ENCODE measurements around the gene MSL3.

The MSL3 gene, protein sequence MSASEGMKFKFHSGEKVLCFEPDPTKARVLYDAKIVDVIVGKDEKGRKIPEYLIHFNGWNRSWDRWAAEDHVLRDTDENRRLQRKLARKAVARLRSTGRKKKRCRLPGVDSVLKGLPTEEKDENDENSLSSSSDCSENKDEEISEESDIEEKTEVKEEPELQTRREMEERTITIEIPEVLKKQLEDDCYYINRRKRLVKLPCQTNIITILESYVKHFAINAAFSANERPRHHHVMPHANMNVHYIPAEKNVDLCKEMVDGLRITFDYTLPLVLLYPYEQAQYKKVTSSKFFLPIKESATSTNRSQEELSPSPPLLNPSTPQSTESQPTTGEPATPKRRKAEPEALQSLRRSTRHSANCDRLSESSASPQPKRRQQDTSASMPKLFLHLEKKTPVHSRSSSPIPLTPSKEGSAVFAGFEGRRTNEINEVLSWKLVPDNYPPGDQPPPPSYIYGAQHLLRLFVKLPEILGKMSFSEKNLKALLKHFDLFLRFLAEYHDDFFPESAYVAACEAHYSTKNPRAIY

GRCh38 chrX:11757719-11758399 is at the start of gene MSL3:
MSL3 (plus strand) TSS chrX:11758237; CDS start chrX:11758264, 27 bp downstream.
- peak within 1 kb of the TSS; percentile 83 for H3K4me3 ChIP-seq (ENCODE audit: low read depth, low read length)
- no peak for TF ChIP-seq CTCF (IDR thresholded peaks at IDR 0.05; ENCODE audit: low read depth, low read length)
- peak; percentile 61 for DNase-seq (ENCODE audit: low read depth, low spot score)
- in situ Hi-C loops (cut with HindIII; ENCODE audit: low sequenced_read_pairs): no loop called here

DNA sequence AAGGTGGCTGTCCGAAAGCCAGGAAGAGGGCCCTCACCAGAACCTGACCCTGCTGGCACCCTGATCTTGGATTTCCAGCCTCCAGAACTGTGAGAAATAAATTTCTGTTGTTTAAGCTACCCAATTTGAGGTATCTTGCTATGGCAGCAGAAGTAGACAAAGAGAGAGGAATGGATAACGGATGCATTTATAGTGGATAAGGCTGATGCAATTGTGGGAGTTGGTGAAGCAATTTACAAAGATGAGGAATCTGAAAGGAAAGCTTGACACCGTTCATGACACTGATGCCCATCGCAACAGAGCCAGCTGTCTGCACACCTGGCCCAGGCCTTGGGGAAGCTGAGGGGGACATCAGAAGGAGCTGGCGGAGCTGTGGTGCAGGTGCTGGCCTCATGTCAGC is 35.7 kb upstream of the MSL3 start:
- H3K4me3 ChIP-seq (ENCODE audit: low read depth, low read length): no peak overlapping the region
- in situ Hi-C loops (cut with HindIII; ENCODE audit: low sequenced_read_pairs): no loop called here
- no peak for TF ChIP-seq CTCF (IDR thresholded peaks at IDR 0.05; ENCODE audit: low read depth, low read length)
- DNase-seq (ENCODE audit: low read depth, low spot score): no peak

DNA sequence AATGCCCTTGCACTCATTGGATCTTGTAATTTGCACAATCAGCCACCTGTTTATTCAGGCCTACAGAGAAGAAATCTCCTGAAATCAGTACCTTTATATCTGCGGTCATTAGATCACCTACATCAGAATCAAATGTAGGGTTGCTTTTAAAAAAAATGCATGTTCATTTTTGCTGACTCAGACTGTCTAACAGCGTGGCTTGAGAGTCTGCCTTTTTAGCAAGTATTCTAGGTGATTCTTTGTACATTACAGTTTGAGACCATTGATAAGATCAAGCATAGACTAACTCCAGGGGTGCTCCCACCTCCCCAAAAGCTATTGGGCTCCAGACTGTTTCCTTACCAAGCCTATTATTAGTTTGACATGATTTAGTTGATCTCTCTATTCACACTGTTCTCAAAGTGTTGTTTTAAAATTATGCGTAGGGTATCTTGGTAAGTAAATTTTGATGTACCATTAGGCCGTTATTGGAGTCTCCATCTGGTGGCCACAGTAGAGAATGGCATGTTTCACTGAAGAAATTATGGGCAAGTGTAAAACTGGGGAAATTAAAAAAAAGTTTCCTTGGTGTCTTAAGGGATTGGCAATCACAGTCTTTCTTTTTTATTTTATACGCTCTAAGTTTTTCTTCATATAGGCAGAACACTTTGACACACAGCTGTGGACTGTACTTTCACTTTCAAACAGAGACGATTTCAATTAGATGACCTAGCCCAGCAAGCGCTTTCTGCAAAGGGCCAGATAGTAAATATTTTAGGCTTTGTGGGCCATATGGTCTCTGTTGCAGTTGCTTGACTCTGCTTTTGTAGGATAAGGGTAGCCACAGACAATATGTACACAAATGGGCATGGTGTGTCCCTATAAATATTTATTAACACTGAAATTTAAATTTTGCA is 33.7 kb upstream of the MSL3 start:
- peak; percentile 34 for DNase-seq (ENCODE audit: low read depth, low spot score)
- in situ Hi-C loops (cut with HindIII; ENCODE audit: low sequenced_read_pairs): no loop called here
- TF ChIP-seq CTCF (IDR thresholded peaks at IDR 0.05; ENCODE audit: low read depth, low read length): peak; percentile 67
- no peak overlapping the region for H3K4me3 ChIP-seq (ENCODE audit: low read depth, low read length)

DNA sequence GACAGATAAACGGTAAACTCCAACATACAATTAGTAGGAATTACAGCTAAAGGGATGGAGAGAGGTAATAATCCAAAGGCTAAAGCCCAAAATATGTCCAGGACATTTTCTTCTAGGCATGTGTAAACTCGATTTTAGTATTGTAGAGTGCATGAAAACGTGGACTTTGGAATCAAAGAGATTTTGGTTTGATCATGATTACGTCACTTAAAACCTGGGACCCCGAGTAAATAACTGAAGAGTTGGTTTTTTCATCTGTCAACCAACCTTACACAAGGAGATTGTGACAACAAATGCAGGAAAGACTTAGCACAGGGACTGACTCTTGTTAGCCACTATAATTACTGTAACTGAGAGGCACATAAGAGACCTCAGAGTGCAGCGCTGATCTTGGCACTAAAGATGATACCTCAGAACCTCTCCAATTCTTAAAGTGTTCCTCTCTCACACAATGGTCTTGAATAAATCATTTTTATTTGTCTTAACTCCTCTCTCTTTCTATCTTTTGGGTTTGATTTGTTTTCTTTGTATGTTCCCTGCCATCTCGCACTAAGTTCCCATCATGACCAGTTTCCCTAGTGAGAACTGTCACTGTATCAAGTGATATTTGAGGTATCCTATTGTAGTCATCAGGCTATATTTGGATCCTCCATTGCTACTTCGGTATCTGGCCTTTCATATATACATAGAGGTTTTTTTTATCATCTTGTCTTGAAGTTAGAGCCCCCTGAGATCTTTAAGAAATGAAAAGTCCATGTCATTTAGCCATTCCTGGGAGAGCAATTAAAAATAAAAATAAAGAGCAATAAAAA is 32.2 kb upstream of the MSL3 start:
- in situ Hi-C loops (cut with HindIII; ENCODE audit: low sequenced_read_pairs): no loop called here
- DNase-seq (ENCODE audit: low read depth, low spot score): no peak
- no peak overlapping the region for H3K4me3 ChIP-seq (ENCODE audit: low read depth, low read length)
- TF ChIP-seq CTCF (IDR thresholded peaks at IDR 0.05; ENCODE audit: low read depth, low read length): no peak

- no peak overlapping the region for H3K4me3 ChIP-seq (ENCODE audit: low read depth, low read length)
- in situ Hi-C loops (cut with HindIII; ENCODE audit: low sequenced_read_pairs): no loop called here
- no peak for TF ChIP-seq CTCF (IDR thresholded peaks at IDR 0.05; ENCODE audit: low read depth, low read length)
Observed at GRCh38 chrX:11728556-11728955, 29.5 kb upstream of the MSL3 start.

More at GRCh38 chrX:11728556-11728955, 29.5 kb upstream of the MSL3 start:
- DNase-seq (ENCODE audit: low read depth, low spot score): no peak
